Panc1 (cell line): ENCODE results near the gene PEPD.

Source experiments
- CTCF ChIP-seq: fragments of 450-650 bp; IDR thresholded peaks from 2 replicates; pipeline ENCODE4 v1.5.1; 2017; ENCODE audit warnings: mild to moderate bottlenecking
- POLR2AphosphoS5 ChIP-seq: IDR thresholded peaks from 2 replicates; pipeline ENCODE4 v1.6.1; 2012; ENCODE audit warnings: mild to moderate bottlenecking, low read depth, low read length, moderate library complexity
- SIN3A ChIP-seq: IDR thresholded peaks from 2 replicates; pipeline ENCODE4 v1.6.1; 2012; ENCODE audit warnings: low read depth, mild to moderate bottlenecking, low read length, moderate library complexity, borderline replicate concordance; ENCODE audit not compliant: insufficient read depth
- TCF7L2 ChIP-seq: IDR thresholded peaks from 2 replicates; pipeline ENCODE4 v1.6.1; 2011; ENCODE audit warnings: mild to moderate bottlenecking, low read depth, low read length, inconsistent platforms

- TF ChIP-seq POLR2AphosphoS5 (no peak), CTCF (no peak), SIN3A (no peak), TCF7L2 (no peak)
These were observed 45.4 kb downstream of the PEPD start for GRCh38 chr19:33476151-33476707.
